GM12891 (cell line): ENCODE results near the gene WDR82.

Experiments used
- POLR2A ChIP-seq: IDR thresholded peaks from 2 replicates; pipeline ENCODE4 v1.6.1; 2011; ENCODE audit warnings: low read depth, low read length, control low read depth
- TAF1 ChIP-seq: IDR thresholded peaks from 2 replicates; pipeline ENCODE4 v1.6.1; 2011; ENCODE audit warnings: low read depth, low read length, control low read depth

GRCh38 chr3:52283306-52283705 is 4.9 kb upstream of the WDR82 start:
- TF ChIP-seq TAF1 (no peak), POLR2A (no peak)
